Measurements from ENCODE around the gene WTAP.
A peak's percentile ranks its signal among the peaks of the same experiment; 100 is the strongest.
"Not testable (repeated sequence)": the region's sequence is repeated elsewhere in the genome, so short reads cannot be mapped to it uniquely, and the experiment has no call there.

The WTAP gene

GRCh38 chr6:159762681-159763293 is 35.5 kb downstream of the WTAP start:
- DNase-seq: no peak

- no peak for DNase-seq
Observed at GRCh38 chr6:159766906-159767305, 39.6 kb downstream of the WTAP start.

- no peak for DNase-seq
Observed at GRCh38 chr6:159769470-159769869, 42.2 kb downstream of the WTAP start.

GRCh38 chr6:159772196-159772595 is 44.9 kb downstream of the WTAP start:
- DNase-seq: no peak

GRCh38 chr6:159777240-159777904 is 50.1 kb downstream of the WTAP start:
- no peak for DNase-seq

- no peak for DNase-seq
Observed at GRCh38 chr6:159778131-159778530, 50.8 kb downstream of the WTAP start.

GRCh38 chr6:159778542-159779103 is 51.3 kb downstream of the WTAP start:
- no peak for DNase-seq

- no peak for DNase-seq
Observed at GRCh38 chr6:159788276-159788675, 61.0 kb downstream of the WTAP start.

GRCh38 chr6:159788753-159789376 is 61.6 kb downstream of the WTAP start:
- DNase-seq: no peak

- peak; percentile 96 for DNase-seq
Observed at GRCh38 chr6:159789377-159790148, 62.3 kb downstream of the WTAP start, which contains the start of gene TCP1. TCP1 (minus strand) TSS chr6:159789602; CDS start chr6:159789468, 134 bp downstream.

- peak; percentile 60 for DNase-seq
Observed at GRCh38 chr6:159790149-159790955, 63.0 kb downstream of the WTAP start, which contains the start of gene MRPL18. MRPL18 (plus strand) TSS chr6:159790467; CDS start chr6:159790588, 121 bp downstream.

GRCh38 chr6:159790956-159791598 is 63.8 kb downstream of the WTAP start:
- DNase-seq: no peak

GRCh38 chr6:159794976-159795375 is 67.7 kb downstream of the WTAP start:
- not testable (repeated sequence) for DNase-seq

GRCh38 chr6:159797554-159797953 is 70.2 kb downstream of the WTAP start:
- DNase-seq: no peak

- DNase-seq: no peak
Observed at GRCh38 chr6:159800141-159800865, 73.0 kb downstream of the WTAP start, which contains the start of gene PNLDC1. PNLDC1 (plus strand) TSS chr6:159800276; CDS start chr6:159800308, 32 bp downstream.

GRCh38 chr6:159801935-159802334 is 74.6 kb downstream of the WTAP start:
- DNase-seq: no peak

- DNase-seq: no peak
Observed at GRCh38 chr6:159804504-159804903, 77.2 kb downstream of the WTAP start.

GRCh38 chr6:159805440-159806020 is 78.2 kb downstream of the WTAP start:
- no peak for DNase-seq

All from COR-L47 (cell line).